OCI-LY3 (cell line): ENCODE measurements around the gene MAGI2.

Source experiments
- H2AFZ ChIP-seq: fragments of 200-600, 300-600 bp; shearing (Covaris generic); 2 replicates; pipeline ENCODE4 v1.6.0; 2014; ENCODE audit warnings: antibody characterized with exemption, low read depth, low read length
- H3K27ac ChIP-seq: fragments of 200-600, 300-600 bp; sonication (generic); 2 replicates; pipeline ENCODE4 v1.5.1; 2014; ENCODE audit warnings: mild to moderate bottlenecking, low read length, moderate library complexity, mixed read lengths
- H3K27me3 ChIP-seq: fragments of 200-600, 300-600 bp; sonication (generic); 2 replicates; pipeline ENCODE4 v1.6.1; 2014; ENCODE audit warnings: low read depth, low read length, mixed read lengths
- H3K36me3 ChIP-seq: fragments of 200-600, 300-600 bp; sonication (generic); replicated peaks from 2 replicates; pipeline ENCODE3; 2014; ENCODE audit warnings: low read depth, low read length, mixed read lengths
- H3K4me1 ChIP-seq: fragments of 300-600, 200-600 bp; sonication (generic); 2 replicates; pipeline ENCODE4 v1.6.1; 2014; ENCODE audit warnings: low read length, mixed read lengths
- H3K4me2 ChIP-seq: fragments of 200-600, 300-600 bp; sonication (generic); 2 replicates; pipeline ENCODE4 v1.6.1; 2014; ENCODE audit warnings: low read length, mixed read lengths
- H3K4me3 ChIP-seq: fragments of 300-600, 200-600 bp; sonication (generic); 2 replicates; pipeline ENCODE4 v1.5.1; 2014; ENCODE audit warnings: antibody characterized with exemption, mild to moderate bottlenecking, low read length, moderate library complexity
- H3K79me2 ChIP-seq: fragments of 300-600, 200-600 bp; shearing (Covaris generic); 2 replicates; pipeline ENCODE4 v1.6.1; 2014; ENCODE audit warnings: mild to moderate bottlenecking, low read length, mixed read lengths
- H3K9ac ChIP-seq: fragments of 300-600, 200-600 bp; shearing (Covaris generic); 2 replicates; pipeline ENCODE4 v1.6.0; 2014; ENCODE audit warnings: mild to moderate bottlenecking, low read length, moderate library complexity
- H3K9me3 ChIP-seq: fragments of 200-600, 300-600 bp; shearing (Covaris generic); 2 replicates; pipeline ENCODE4 v1.6.1; 2014; ENCODE audit warnings: low read length, mixed read lengths; ENCODE audit not compliant: insufficient read depth
- H4K20me1 ChIP-seq: fragments of 200-600, 300-600 bp; sonication (generic); 2 replicates; pipeline ENCODE4 v1.6.1; 2016; ENCODE audit warnings: low read length, mixed read lengths; ENCODE audit not compliant: insufficient read depth
- CTCF ChIP-seq: fragments of 200-600, 300-600 bp; sonication (generic); IDR thresholded peaks from 2 replicates; pipeline ENCODE4 v1.5.1; 2014; ENCODE audit warnings: antibody characterized with exemption, low read length, low read depth
- EZH2phosphoT487 ChIP-seq: fragments of 200-600 bp; shearing (Covaris generic); IDR thresholded peaks from 2 replicates; pipeline ENCODE4 v1.6.1; 2018; ENCODE audit warnings: antibody characterized with exemption, mixed run types, low read depth

MAGI2 gene

GRCh38 chr7:77975672-77976480 lies 1477.6 kb downstream of the MAGI2 start:
- no peak overlapping the region for H3K27ac ChIP-seq
- no peaks in the 10 kb centered on the region for H3K9me3 ChIP-seq
- no peak overlapping the region for H3K9ac ChIP-seq
- no peak for TF ChIP-seq EZH2phosphoT487
- TF ChIP-seq CTCF: no peak
- no peaks in the 10 kb centered on the region for H3K27me3 ChIP-seq
- H3K4me3 ChIP-seq: no peak overlapping the region
- H4K20me1 ChIP-seq: no peaks in the 10 kb centered on the region
- H3K4me1 ChIP-seq: no peaks in the 10 kb centered on the region
- H3K36me3 ChIP-seq: no peaks in the 10 kb centered on the region
- no peak overlapping the region for H3K4me2 ChIP-seq
- H3K79me2 ChIP-seq: no peaks in the 10 kb centered on the region
- no peak overlapping the region for H2AFZ ChIP-seq

DNA sequence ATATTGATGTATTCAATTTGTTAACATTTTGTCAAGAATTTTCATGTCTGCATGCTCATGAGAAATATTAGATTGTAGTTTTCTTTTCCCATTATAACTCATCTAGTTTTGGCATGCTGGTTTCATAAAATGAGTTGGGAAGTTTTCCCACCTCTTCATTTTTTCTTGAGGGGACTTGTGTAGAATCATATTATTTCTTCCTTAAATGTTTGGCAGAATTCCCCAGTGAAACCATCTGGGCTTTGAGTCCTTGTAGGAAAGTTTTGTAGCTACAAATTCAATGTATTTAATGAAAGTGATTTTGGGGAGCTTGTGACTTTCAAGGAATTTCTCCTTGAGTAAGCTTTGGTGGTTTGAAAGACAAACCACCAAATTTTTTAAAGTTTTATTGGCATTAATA lies 1481.7 kb downstream of the MAGI2 start:
- Histone ChIP-seq H3K9ac (no peak overlapping the region), H4K20me1 (no peaks in the 10 kb centered on the region), H3K4me1 (no peaks in the 10 kb centered on the region), H3K9me3 (no peaks in the 10 kb centered on the region), H3K27me3 (no peaks in the 10 kb centered on the region), H3K4me3 (no peak overlapping the region), H3K4me2 (no peak overlapping the region), H2AFZ (no peak overlapping the region), H3K36me3 (no peaks in the 10 kb centered on the region), H3K79me2 (no peaks in the 10 kb centered on the region), H3K27ac (no peak overlapping the region)
- TF ChIP-seq CTCF: no peak
- TF ChIP-seq EZH2phosphoT487: no peak

DNA sequence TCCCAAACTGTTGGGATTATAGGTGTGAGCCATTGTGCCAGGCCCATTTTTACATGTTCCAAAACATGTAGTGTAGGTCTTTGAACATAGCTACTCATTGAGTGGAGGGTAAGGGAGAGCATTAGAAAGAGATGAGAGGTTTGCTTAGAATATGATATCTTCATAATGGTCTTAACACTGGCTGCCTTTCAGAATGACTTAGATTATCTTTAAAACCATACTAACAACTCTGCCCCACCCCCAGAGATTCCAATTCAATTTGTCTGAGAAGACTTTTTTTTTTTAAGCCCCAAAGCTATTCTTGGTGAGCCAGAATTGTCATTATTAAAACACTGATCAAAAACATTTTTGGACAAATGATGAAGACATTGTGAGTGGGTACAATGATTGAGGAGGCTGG lies 1486.0 kb downstream of the MAGI2 start:
- Histone ChIP-seq H3K79me2 (no peaks in the 10 kb centered on the region), H4K20me1 (no peaks in the 10 kb centered on the region), H3K9me3 (no peaks in the 10 kb centered on the region), H3K27ac (no peak overlapping the region), H3K4me3 (no peak overlapping the region), H3K36me3 (no peaks in the 10 kb centered on the region), H2AFZ (no peak overlapping the region), H3K27me3 (no peaks in the 10 kb centered on the region), H3K4me2 (no peak overlapping the region), H3K9ac (no peak overlapping the region), H3K4me1 (no peaks in the 10 kb centered on the region)
- TF ChIP-seq EZH2phosphoT487: no peak
- TF ChIP-seq CTCF: no peak
